K562 (cell line): ENCODE results near the gene ETFBKMT. TPM values are rescaled to one million over a fixed set of nuclear protein-coding genes. Genes with fewer than 3 reads are reported as not detected.
A peak's percentile ranks its signal among the peaks of the same experiment; 100 is the strongest.

ENCODE experiments used
- BCOR ChIP-seq: fragments of 450-650 bp; IDR thresholded peaks from 2 replicates; pipeline ENCODE4 v1.6.1; 2016
- CREM ChIP-seq: IDR thresholded peaks from 2 replicates; pipeline ENCODE4 v1.6.1; 2014; ENCODE audit warnings: antibody characterized with exemption, low read depth
- CUX1 ChIP-seq: fragments of 200-800 bp; sonication (Bioruptor generic); IDR thresholded peaks from 2 replicates; pipeline ENCODE4 v1.6.1; 2016; ENCODE audit warnings: missing genetic modification characterization, missing compliant biosample characterization
- ESRRA ChIP-seq: fragments of 450-650 bp; IDR thresholded peaks from 2 replicates; pipeline ENCODE4 v1.6.1; 2014; ENCODE audit warnings: low read depth, mild to moderate bottlenecking, moderate library complexity, borderline replicate concordance
- GATAD2B ChIP-seq: fragments of 450-650 bp; IDR thresholded peaks from 2 replicates; pipeline ENCODE4 v1.6.1; 2017; ENCODE audit warnings: mild to moderate bottlenecking, borderline replicate concordance
- HDAC6 ChIP-seq: IDR thresholded peaks from 2 replicates; pipeline ENCODE4 v1.6.1; 2012; ENCODE audit warnings: low read depth, mild to moderate bottlenecking, control low read depth, inconsistent platforms, low read length, moderate library complexity
- HOXB6 ChIP-seq: fragments of 250-450 bp; sonication (Bioruptor Pico); IDR thresholded peaks from 2 replicates; pipeline ENCODE4 v1.5.1; 2022; ENCODE audit warnings: mild to moderate bottlenecking, borderline replicate concordance
- NFRKB ChIP-seq: fragments of 450-650 bp; IDR thresholded peaks from 2 replicates; pipeline ENCODE4 v1.6.1; 2016; ENCODE audit warnings: low read depth
- PBX2 ChIP-seq, 2 experiments: IDR thresholded peaks in 1 of 2; conservative IDR thresholded peaks in 1 of 2; 2 replicates each; pipeline ENCODE4 v1.6.1; 2016; ENCODE audit warnings: low read depth in 2 of 2, mild to moderate bottlenecking in 1 of 2, missing compliant biosample characterization in 1 of 2, missing genetic modification characterization in 1 of 2, moderate library complexity in 1 of 2
- SNAPC5 ChIP-seq: fragments of 250-450 bp; sonication (Bioruptor Pico); IDR thresholded peaks from 2 replicates; pipeline ENCODE4 v1.8.0; 2021; ENCODE audit warnings: moderate library complexity, mild to moderate bottlenecking, inconsistent platforms
- STAT6 ChIP-seq: sonication (generic); formaldehyde crosslinking; IDR thresholded peaks from 2 replicates; pipeline ENCODE4 v1.8.1; 2023; ENCODE audit warnings: mild to moderate bottlenecking, missing genetic modification reagents
- XRCC5 ChIP-seq: fragments of 200-400 bp; formaldehyde crosslinking; IDR thresholded peaks from 2 replicates; pipeline ENCODE4 v1.6.1; 2017; ENCODE audit warnings: low read depth, mild to moderate bottlenecking, low read length
- ZBTB1 ChIP-seq: sonication (generic); formaldehyde crosslinking; IDR thresholded peaks from 2 replicates; pipeline ENCODE4 v1.8.1; 2023; ENCODE audit warnings: missing genetic modification reagents, low read depth, mild to moderate bottlenecking, borderline replicate concordance
- ZNF121 ChIP-seq: sonication (generic); formaldehyde crosslinking; conservative IDR thresholded peaks from 2 replicates; pipeline ENCODE4 v1.8.0; 2022; ENCODE audit warnings: missing genetic modification reagents
- ZNF232 ChIP-seq: sonication (generic); formaldehyde crosslinking; IDR thresholded peaks from 2 replicates; pipeline ENCODE4 v1.8.0; 2022; ENCODE audit warnings: mild to moderate bottlenecking, missing genetic modification reagents
- polyA plus RNA-seq, 8 experiments: library from polyadenylated mRNA; depleted of rRNA in 4 of 8; stranded (reverse) in 5 of 8; unstranded in 3 of 8; fragments of >200 nt; fragmentation: Nextera tagmentation in 2 of 8; fragmentation: Illumina TruSeq in 1 of 8; extraction: Ambion mirVana in 2 of 8; extraction: Trizol in 1 of 8; gene quantifications; 2 replicates each; pipeline versions ENCODE4 v1.2.1 to v1.2.3, GENCODE V29; 2011 to 2014; ENCODE audit warnings: inconsistent platforms in 1 of 8, missing spikeins in 1 of 8
- total RNA-seq, 7 experiments: library from RNA; depleted of rRNA in 6 of 7; stranded (reverse); fragments of >200 nt in 6 of 7; fragmentation: Illumina TruSeq in 2 of 7; extraction: Trizol in 2 of 7; gene quantifications; 2 replicates each; pipeline versions ENCODE4 v1.2.1 to v1.2.3, GENCODE V29; 2011 to 2021; ENCODE audit warnings: low replicate concordance in 1 of 7

Gene ETFBKMT
- total and polyA plus RNA-seq, 9 of the 15 experiments (the other 6 are each of a cell fraction or from before 2014, with no cell fraction given), result 0.18 to 1.7 (median 0.96) TPM

- TF ChIP-seq GATAD2B (no peak), CREM (peak; percentile 56; the same call in 1 of the 2 replicates), HDAC6 (no peak), NFRKB (no peak), BCOR (no peak), HOXB6 (CRISPR knock-in tag) (no peak), ZNF232 (no peak), SNAPC5 (CRISPR knock-in tag) (no peak), ZBTB1 (CRISPR knock-in tag) (no peak), CUX1 (CRISPR knock-in tag) (no peak), XRCC5 (no peak), PBX2 (CRISPR knock-in tag; IDR thresholded peaks at IDR 0.05; ENCODE audit: low read depth) (no peak), PBX2 (tag; conservative IDR thresholded peaks at IDR 0.05; ENCODE audit: low read depth) (no peak), ZNF121 (CRISPR knock-in tag) (no peak), ESRRA (no peak), STAT6 (CRISPR knock-in tag) (no peak)
Measured at GRCh38 chr12:31682136-31682962, 22.9 kb downstream of the ETFBKMT start (continued).
